ENCODE results near the gene RAB11FIP3. TPM values are rescaled to one million over a fixed set of nuclear protein-coding genes. Genes with fewer than 3 reads are reported as not detected.

RAB11FIP3 gene
- total RNA-seq, 2 donors from 2014 or later, result 33.2 to 93.2 TPM

GRCh38 chr16:510066-510825 lies 84.8 kb downstream of the RAB11FIP3 start:
- TF ChIP-seq CTCF (IDR thresholded peaks at IDR 0.05) (no peak), POLR2AphosphoS5 (IDR thresholded peaks at IDR 0.05) (no peak), POLR2A (IDR thresholded peaks at IDR 0.05) (no peak)
- WGBS, result 92% methylated on average over 35 of the region's 35 CpGs
- Histone ChIP-seq H3K36me3 (no peaks in the 10 kb centered on the region), H3K27ac (no peak overlapping the region), H3K27me3 (replicated peaks; ENCODE audit: insufficient read depth) (no peaks in the 10 kb centered on the region), H3K9me3 (no peaks in the 10 kb centered on the region), H3K4me1 (replicated peaks) (no peaks in the 10 kb centered on the region), H3K4me3 (no peak overlapping the region)
- intact Hi-C loops (cut with DNase I), result no loop called here
- DNase-seq (ENCODE audit: low spot score), result no peak

GRCh38 chr16:512802-513201 lies 87.4 kb downstream of the RAB11FIP3 start:
- TF ChIP-seq POLR2A (IDR thresholded peaks at IDR 0.05), result no peak
- Histone ChIP-seq H3K27ac (no peak overlapping the region), H3K9me3 (no peaks in the 10 kb centered on the region), H3K36me3 (no peaks in the 10 kb centered on the region), H3K27me3 (replicated peaks; ENCODE audit: insufficient read depth) (no peaks in the 10 kb centered on the region), H3K4me1 (replicated peaks) (no peaks in the 10 kb centered on the region), H3K4me3 (no peak overlapping the region)
- WGBS, result 96% methylated on average over 6 of the region's 6 CpGs
- DNase-seq (ENCODE audit: low spot score), result no peak
- intact Hi-C loops (cut with DNase I), result no loop called here

- H3K4me3 ChIP-seq, result no peak overlapping the region
- 92% methylated on average over 10 of the region's 10 CpGs for WGBS
Measured at GRCh38 chr16:513950-514349, 88.5 kb downstream of the RAB11FIP3 start.

GRCh38 chr16:515175-515938 lies 89.9 kb downstream of the RAB11FIP3 start:
- no peak overlapping the region for H3K27ac ChIP-seq
- intact Hi-C loops (cut with DNase I), result no loop called here
- no peak for TF ChIP-seq CTCF (IDR thresholded peaks at IDR 0.05)
- TF ChIP-seq POLR2AphosphoS5 (IDR thresholded peaks at IDR 0.05), result no peak
- TF ChIP-seq POLR2A (IDR thresholded peaks at IDR 0.05), result no peak
- DNase-seq (ENCODE audit: low spot score), result no peak
- H3K4me3 ChIP-seq, result no peak overlapping the region
- no peaks in the 10 kb centered on the region for H3K27me3 ChIP-seq (replicated peaks; ENCODE audit: insufficient read depth)
- H3K9me3 ChIP-seq, result no peaks in the 10 kb centered on the region
- no peaks in the 10 kb centered on the region for H3K36me3 ChIP-seq
- 92% methylated on average over 45 of the region's 45 CpGs for WGBS
- H3K4me1 ChIP-seq (replicated peaks), result no peaks in the 10 kb centered on the region

More at GRCh38 chr16:513950-514349, 88.5 kb downstream of the RAB11FIP3 start:
- H3K27ac ChIP-seq, result no peak overlapping the region
- no peak for DNase-seq (ENCODE audit: low spot score)
- no peaks in the 10 kb centered on the region for H3K36me3 ChIP-seq
- no peaks in the 10 kb centered on the region for H3K9me3 ChIP-seq
- H3K27me3 ChIP-seq (replicated peaks; ENCODE audit: insufficient read depth), result no peaks in the 10 kb centered on the region
- TF ChIP-seq POLR2A (IDR thresholded peaks at IDR 0.05) (no peak), POLR2AphosphoS5 (IDR thresholded peaks at IDR 0.05) (no peak), CTCF (IDR thresholded peaks at IDR 0.05) (no peak)
- intact Hi-C loops (cut with DNase I), result no loop called here
- H3K4me1 ChIP-seq (replicated peaks), result no peaks in the 10 kb centered on the region

- Histone ChIP-seq H3K4me1 (replicated peaks) (no peaks in the 10 kb centered on the region), H3K9me3 (no peaks in the 10 kb centered on the region), H3K27me3 (replicated peaks; ENCODE audit: insufficient read depth) (no peaks in the 10 kb centered on the region), H3K4me3 (no peak overlapping the region), H3K27ac (no peak overlapping the region), H3K36me3 (no peaks in the 10 kb centered on the region)
- 98% methylated on average over 11 of the region's 11 CpGs for WGBS
- no peak for DNase-seq (ENCODE audit: low spot score)
- intact Hi-C loops (cut with DNase I), result no loop called here
- no peak for TF ChIP-seq POLR2A (IDR thresholded peaks at IDR 0.05)
- no peak for TF ChIP-seq POLR2AphosphoS5 (IDR thresholded peaks at IDR 0.05)
- no peak for TF ChIP-seq CTCF (IDR thresholded peaks at IDR 0.05)
Measured at GRCh38 chr16:515939-516226, 90.4 kb downstream of the RAB11FIP3 start.

Measured in prostate gland (tissue), 2 donors.